ENCODE measurements around the gene FHDC1.

Gene FHDC1

DNA sequence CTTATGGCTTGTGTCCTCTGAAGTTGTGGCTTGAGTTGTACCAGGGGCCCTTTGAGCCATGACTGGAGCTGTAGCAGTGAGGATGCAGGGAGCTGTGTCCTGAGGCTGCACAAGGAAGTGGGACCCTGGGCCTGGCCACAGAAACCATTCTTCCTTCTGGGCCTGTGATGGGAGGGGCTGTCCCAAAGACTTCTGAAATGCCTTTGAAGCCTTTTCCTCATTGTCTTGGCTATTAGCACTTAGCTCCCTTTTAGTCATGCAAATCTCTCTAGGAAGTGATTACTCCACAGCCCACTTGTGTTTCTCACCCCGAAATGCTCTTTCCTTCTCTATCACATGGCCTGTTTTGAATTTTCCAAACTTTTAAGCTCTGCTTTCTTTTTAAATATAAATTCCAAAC, 92.4 kb downstream of the FHDC1 start:
- FAIRE-seq (no peak), DNase-seq (ENCODE audit: insufficient read length, low spot score) (no peak)
